GM23248 (cell line): ENCODE data around the gene PHOX2A.

Experiments used
- EZH2 ChIP-seq: fragments of 200-600 bp; sonication (generic); IDR thresholded peaks from 2 replicates; pipeline ENCODE4 v1.6.1; 2018; ENCODE audit warnings: antibody characterized with exemption, mild to moderate bottlenecking; ENCODE audit not compliant: insufficient read depth, poor library complexity, severe bottlenecking
- EZH2phosphoT487 ChIP-seq: fragments of 200-600 bp; sonication (generic); IDR thresholded peaks from 2 replicates; pipeline ENCODE4 v1.6.1; 2018; ENCODE audit warnings: antibody characterized with exemption, moderate library complexity, mild to moderate bottlenecking, low read depth; ENCODE audit not compliant: insufficient read depth

- no peak for TF ChIP-seq EZH2phosphoT487
- no peak for TF ChIP-seq EZH2
These were observed 1.8 kb downstream of the PHOX2A start for GRCh38 chr11:72242141-72242540.
